ENCODE results near the gene MRPS33.
"Not testable (repeated sequence)": the region's sequence is repeated elsewhere in the genome, so short reads cannot be mapped to it uniquely, and the experiment has no call there.

Gene MRPS33

DNA sequence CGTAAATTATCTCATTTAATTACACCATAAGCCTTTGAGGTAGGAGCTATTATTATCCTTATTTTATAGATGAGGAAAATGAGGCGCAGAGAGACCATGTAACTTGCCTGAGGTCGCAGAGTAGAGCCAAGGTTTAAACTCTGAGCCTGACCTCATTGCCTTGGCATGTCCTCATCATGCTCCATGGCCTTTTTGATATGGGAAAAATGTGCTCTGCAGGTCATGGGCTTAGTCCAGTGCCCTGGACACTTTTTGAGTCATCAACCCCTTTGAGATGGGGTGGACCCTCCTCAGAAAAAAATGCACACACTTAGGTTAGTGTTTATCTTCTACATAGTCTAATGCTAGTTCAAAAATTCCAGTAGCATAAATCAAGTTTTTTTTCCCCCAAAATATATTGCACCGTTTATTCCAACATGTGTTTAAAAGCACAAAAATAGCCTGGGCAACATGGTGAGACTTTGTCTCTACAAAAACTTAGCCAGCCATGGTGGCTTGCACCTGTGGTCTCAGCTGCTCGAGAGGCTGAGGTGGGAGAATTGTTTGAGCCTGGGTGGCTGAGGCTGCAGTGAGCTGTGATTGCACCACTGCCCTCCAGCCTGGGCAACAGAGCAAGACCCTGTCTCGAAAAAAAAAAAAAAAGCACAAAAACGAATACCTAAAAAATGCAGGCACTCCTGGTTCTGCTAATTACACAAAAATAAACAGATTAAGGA, 30.5 kb upstream of the MRPS33 start:
- H3K9me3 ChIP-seq (ENCODE audit: severe bottlenecking), result no peaks in the 10 kb centered on the region
- H3K27ac ChIP-seq, result no peak overlapping the region
- H3K36me3 ChIP-seq, result no peaks in the 10 kb centered on the region
- TF ChIP-seq, protein P1, sequence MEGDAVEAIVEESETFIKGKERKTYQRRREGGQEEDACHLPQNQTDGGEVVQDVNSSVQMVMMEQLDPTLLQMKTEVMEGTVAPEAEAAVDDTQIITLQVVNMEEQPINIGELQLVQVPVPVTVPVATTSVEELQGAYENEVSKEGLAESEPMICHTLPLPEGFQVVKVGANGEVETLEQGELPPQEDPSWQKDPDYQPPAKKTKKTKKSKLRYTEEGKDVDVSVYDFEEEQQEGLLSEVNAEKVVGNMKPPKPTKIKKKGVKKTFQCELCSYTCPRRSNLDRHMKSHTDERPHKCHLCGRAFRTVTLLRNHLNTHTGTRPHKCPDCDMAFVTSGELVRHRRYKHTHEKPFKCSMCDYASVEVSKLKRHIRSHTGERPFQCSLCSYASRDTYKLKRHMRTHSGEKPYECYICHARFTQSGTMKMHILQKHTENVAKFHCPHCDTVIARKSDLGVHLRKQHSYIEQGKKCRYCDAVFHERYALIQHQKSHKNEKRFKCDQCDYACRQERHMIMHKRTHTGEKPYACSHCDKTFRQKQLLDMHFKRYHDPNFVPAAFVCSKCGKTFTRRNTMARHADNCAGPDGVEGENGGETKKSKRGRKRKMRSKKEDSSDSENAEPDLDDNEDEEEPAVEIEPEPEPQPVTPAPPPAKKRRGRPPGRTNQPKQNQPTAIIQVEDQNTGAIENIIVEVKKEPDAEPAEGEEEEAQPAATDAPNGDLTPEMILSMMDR (IDR thresholded peaks at IDR 0.05; ENCODE audit: low read depth, low read length), result no peak
- no peak overlapping the region for H3K4me3 ChIP-seq (ENCODE audit: low read depth, low read length)
- DNase-seq, result no peak
- no peaks in the 10 kb centered on the region for H3K27me3 ChIP-seq (ENCODE audit: insufficient read depth, low read depth, severe bottlenecking)

DNA sequence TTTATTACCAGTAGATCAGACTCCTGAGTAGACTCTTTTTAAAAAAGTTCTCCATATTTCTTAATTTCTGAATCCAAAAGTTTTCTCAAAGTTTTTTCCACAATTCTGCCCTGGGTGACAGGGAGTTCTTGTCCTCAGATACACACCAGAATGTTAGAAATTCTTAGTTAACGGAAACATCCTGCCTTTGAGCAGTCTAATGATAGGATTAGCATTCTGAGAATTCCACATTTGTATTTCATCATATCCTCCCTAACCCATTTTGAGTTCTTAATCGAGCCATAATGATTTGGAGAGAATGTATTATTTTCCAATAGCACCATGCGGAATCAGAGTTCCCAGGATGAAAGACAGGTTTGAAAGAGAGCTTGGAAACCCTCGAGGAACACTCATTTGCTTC, 28.9 kb upstream of the MRPS33 start:
- Histone ChIP-seq H3K4me3 (ENCODE audit: low read depth, low read length) (no peak overlapping the region), H3K27ac (no peak overlapping the region), H3K36me3 (no peaks in the 10 kb centered on the region), H3K9me3 (ENCODE audit: severe bottlenecking) (no peaks in the 10 kb centered on the region), H3K27me3 (ENCODE audit: insufficient read depth, low read depth, severe bottlenecking) (no peaks in the 10 kb centered on the region)
- TF ChIP-seq, protein P1 (IDR thresholded peaks at IDR 0.05; ENCODE audit: low read depth, low read length), result no peak
- no peak for DNase-seq

DNA sequence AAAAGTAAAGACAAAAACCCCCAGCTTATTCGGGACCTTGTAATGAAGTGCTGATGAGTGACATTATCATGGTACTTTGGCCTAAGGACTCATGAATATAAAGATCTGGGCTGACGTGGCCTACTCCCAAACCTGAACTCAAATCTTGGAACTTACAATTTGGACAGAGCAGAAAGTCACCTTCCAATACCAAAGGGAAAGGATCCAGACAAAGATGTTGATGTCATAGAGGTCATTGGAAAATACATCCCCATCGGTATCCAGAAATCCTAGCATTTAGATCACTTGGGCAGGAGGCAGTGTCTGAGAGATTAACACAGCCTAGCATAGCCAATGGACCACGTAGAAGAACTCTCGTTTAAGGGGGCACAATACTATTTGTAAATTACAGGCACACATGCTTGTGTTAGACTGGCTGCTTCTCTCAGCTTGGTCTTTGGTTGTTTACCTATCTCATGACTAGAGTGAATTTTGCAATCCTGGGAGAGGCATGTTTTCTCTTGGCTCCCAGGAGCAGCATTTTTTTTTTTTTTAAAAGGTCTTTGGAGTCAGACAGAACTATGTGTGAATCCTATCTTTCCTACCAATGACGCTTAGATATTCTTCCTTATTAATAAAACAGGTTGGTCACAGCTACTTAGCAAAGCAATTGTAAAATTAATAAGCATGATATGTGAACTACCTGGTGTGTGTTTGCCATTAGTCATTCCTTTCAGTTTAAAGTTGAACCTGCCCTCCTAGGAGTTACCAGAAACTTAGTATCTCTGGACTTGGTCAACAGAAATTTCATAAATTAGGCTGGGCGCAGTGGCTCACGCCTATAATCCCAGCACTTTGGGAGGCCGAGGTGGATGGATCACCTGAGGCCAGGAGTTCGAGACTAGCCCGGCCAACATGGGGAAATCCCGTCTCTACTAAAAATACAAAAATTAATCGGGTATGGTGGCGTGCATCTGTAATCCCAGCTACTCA, 27.8 kb upstream of the MRPS33 start:
- no peak overlapping the region for H3K4me3 ChIP-seq (ENCODE audit: low read depth, low read length)
- DNase-seq, result no peak
- H3K9me3 ChIP-seq (ENCODE audit: severe bottlenecking), result no peaks in the 10 kb centered on the region
- H3K36me3 ChIP-seq, result no peaks in the 10 kb centered on the region
- H3K27me3 ChIP-seq (ENCODE audit: insufficient read depth, low read depth, severe bottlenecking), result no peaks in the 10 kb centered on the region
- H3K27ac ChIP-seq, result no peak overlapping the region
- TF ChIP-seq, protein P1 (IDR thresholded peaks at IDR 0.05; ENCODE audit: low read depth, low read length), result no peak

DNA sequence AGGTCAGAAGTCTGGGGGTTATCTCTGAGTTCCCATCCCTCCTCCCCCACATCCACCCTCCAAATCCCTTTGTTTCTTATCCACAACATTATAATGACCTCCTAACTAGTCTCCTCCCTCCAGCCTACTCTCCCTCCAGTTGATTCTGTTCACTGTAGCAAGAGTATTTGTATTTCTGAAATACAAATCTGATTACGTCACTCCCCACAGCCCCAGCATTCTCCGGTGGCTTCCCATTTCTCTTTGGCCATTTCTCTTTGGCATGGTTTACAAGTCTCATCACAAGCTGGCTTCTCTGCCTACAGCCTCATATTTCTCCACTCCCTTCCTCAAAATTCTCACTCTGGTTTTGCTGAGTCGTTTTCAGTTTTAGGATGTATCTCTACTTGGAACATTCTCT, 24.6 kb upstream of the MRPS33 start:
- no peak overlapping the region for H3K27ac ChIP-seq
- no peaks in the 10 kb centered on the region for H3K9me3 ChIP-seq (ENCODE audit: severe bottlenecking)
- no peak overlapping the region for H3K4me3 ChIP-seq (ENCODE audit: low read depth, low read length)
- TF ChIP-seq, protein P1 (IDR thresholded peaks at IDR 0.05; ENCODE audit: low read depth, low read length), result no peak
- H3K27me3 ChIP-seq (ENCODE audit: insufficient read depth, low read depth, severe bottlenecking), result no peaks in the 10 kb centered on the region
- H3K36me3 ChIP-seq, result no peaks in the 10 kb centered on the region
- DNase-seq, result no peak

DNA sequence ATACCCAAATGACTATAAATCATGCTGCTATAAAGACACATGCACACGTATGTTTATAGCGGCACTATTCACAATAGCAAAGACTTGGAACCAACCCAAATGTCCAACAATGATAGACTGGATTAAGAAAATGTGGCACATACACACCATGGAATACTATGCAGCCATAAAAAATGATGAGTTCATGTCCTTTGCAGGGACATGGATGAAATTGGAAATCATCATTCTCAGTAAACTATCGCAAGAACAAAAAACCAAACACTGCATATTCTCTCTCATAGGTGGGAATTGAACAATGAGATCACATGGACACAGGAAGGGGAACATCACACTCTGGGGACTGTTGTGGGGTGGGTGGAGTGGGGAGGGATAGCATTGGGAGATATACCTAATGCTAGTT, 23.3 kb upstream of the MRPS33 start:
- not testable (repeated sequence) for H3K27me3 ChIP-seq (ENCODE audit: insufficient read depth, low read depth, severe bottlenecking); H3K27ac ChIP-seq; DNase-seq; H3K4me3 ChIP-seq (ENCODE audit: low read depth, low read length); H3K36me3 ChIP-seq; H3K9me3 ChIP-seq (ENCODE audit: severe bottlenecking)

DNA sequence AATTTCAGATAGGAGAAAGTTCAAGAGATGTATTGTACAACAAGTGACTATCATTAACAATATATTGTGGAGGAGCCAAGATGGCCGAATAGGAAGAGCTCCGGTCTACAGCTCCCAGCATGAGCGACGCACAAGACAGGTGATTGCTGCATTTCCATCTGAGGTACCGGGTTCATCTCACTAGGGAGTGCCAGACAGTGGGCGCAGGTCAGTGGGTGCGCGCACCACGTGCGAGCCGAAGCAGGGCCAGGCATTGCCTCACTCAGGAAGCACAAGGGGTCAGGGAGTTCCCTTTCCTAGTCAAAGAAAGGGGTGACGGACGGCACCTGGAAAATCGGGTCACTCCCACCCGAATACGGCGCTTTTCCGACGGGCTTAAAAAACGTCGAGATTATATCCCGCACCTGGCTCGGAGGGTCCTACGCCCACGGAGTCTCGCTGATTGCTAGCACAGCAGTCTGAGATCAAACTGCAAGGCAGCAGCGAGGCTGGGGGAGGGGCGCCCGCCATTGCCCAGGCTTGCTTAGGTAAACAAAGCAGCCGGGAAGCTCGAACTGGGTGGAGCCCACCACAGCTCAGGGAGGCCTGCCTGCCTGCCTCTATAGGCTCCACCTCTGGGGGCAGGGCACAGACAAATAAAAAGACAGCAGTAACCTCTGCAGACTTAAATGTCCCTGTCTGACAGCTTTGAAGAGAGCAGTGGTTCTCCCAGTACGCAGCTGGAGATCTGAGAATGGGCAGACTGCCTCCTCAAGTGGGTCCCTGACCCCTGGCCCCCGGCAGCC, 18.0 kb upstream of the MRPS33 start:
- H3K27me3 ChIP-seq (ENCODE audit: insufficient read depth, low read depth, severe bottlenecking); H3K27ac ChIP-seq; H3K9me3 ChIP-seq (ENCODE audit: severe bottlenecking); H3K4me3 ChIP-seq (ENCODE audit: low read depth, low read length); H3K36me3 ChIP-seq; DNase-seq: not testable (repeated sequence)

All from WERI-Rb-1 (cell line).